ENCODE measurements around the gene TMEM225B. TPM values are rescaled to one million over a fixed set of nuclear protein-coding genes. Genes with fewer than 3 reads are reported as not detected.
A peak's percentile ranks its signal among the peaks of the same experiment; 100 is the strongest.

TMEM225B gene
- total RNA-seq, 2 donors from 2014 or later: 0.74 TPM; not detected in 1

GRCh38 chr7:99605527-99605926 lies 7.5 kb downstream of the TMEM225B start:
- H3K27me3 ChIP-seq: no peaks in the 10 kb centered on the region
- no peak overlapping the region for H3K4me3 ChIP-seq
- intact Hi-C loops (cut with DNase I): no loop called here
- DNase-seq: no peak
- no peaks in the 10 kb centered on the region for H3K9me3 ChIP-seq
- TF ChIP-seq CTCF (IDR thresholded peaks at IDR 0.05): no peak
- no peak overlapping the region for H3K9ac ChIP-seq (ENCODE audit: low read depth in 2 of 2, low read length in 2 of 2)
- no peak overlapping the region for H3K27ac ChIP-seq
- H3K4me1 ChIP-seq: no peaks in the 10 kb centered on the region
- H3K36me3 ChIP-seq: no peaks in the 10 kb centered on the region

GRCh38 chr7:99606531-99606930 lies 8.5 kb downstream of the TMEM225B start:
- intact Hi-C loops (cut with DNase I): no loop called here
- no peak for TF ChIP-seq CTCF (IDR thresholded peaks at IDR 0.05)

GRCh38 chr7:99607548-99607947 lies 9.5 kb downstream of the TMEM225B start:
- intact Hi-C loops (cut with DNase I): no loop called here
- DNase-seq: no peak
- no peaks in the 10 kb centered on the region for H3K9me3 ChIP-seq
- no peaks in the 10 kb centered on the region for H3K36me3 ChIP-seq
- no peak overlapping the region for H3K4me3 ChIP-seq
- H3K4me1 ChIP-seq: no peaks in the 10 kb centered on the region
- no peaks in the 10 kb centered on the region for H3K27me3 ChIP-seq
- no peak overlapping the region for H3K27ac ChIP-seq
- TF ChIP-seq CTCF (IDR thresholded peaks at IDR 0.05): no peak
- no peak overlapping the region for H3K9ac ChIP-seq (ENCODE audit: low read depth in 2 of 2, low read length in 2 of 2)

More at GRCh38 chr7:99606531-99606930, 8.5 kb downstream of the TMEM225B start:
- no peak overlapping the region for H3K9ac ChIP-seq (ENCODE audit: low read depth in 2 of 2, low read length in 2 of 2)
- H3K27ac ChIP-seq: no peak overlapping the region
- no peaks in the 10 kb centered on the region for H3K27me3 ChIP-seq
- no peaks in the 10 kb centered on the region for H3K36me3 ChIP-seq
- no peak for DNase-seq
- H3K4me3 ChIP-seq: no peak overlapping the region
- no peaks in the 10 kb centered on the region for H3K9me3 ChIP-seq
- no peaks in the 10 kb centered on the region for H3K4me1 ChIP-seq

GRCh38 chr7:99614495-99614894 lies 16.4 kb downstream of the TMEM225B start:
- TF ChIP-seq CTCF (IDR thresholded peaks at IDR 0.05): no peak
- Histone ChIP-seq H3K36me3 (no peaks in the 10 kb centered on the region), H3K9ac (ENCODE audit: low read depth in 2 of 2, low read length in 2 of 2) (no peak overlapping the region), H3K27ac (no peak overlapping the region), H3K4me3 (no peak overlapping the region), H3K9me3 (no peaks in the 10 kb centered on the region), H3K4me1 (peaks cover 5% of the 10 kb centered on the region), H3K27me3 (no peaks in the 10 kb centered on the region)
- intact Hi-C loops (cut with DNase I): no loop called here
- DNase-seq: no peak

GRCh38 chr7:99615989-99616358 lies 17.9 kb downstream of the TMEM225B start:
- Histone ChIP-seq H3K36me3 (no peaks in the 10 kb centered on the region), H3K4me3 (peak overlapping the region; percentile 93), H3K9ac (ENCODE audit: low read depth in 2 of 2, low read length in 2 of 2) (peak overlapping the region in 1 of 2 donors; percentile 94), H3K9me3 (no peaks in the 10 kb centered on the region), H3K4me1 (peaks cover 5% of the 10 kb centered on the region), H3K27me3 (no peaks in the 10 kb centered on the region), H3K27ac (peak overlapping the region; percentile 54)
- DNase-seq: no peak
- no peak for TF ChIP-seq CTCF (IDR thresholded peaks at IDR 0.05)
- intact Hi-C loops (cut with DNase I): no loop called here
